ENCODE data around the gene SHROOM2. TPM values are rescaled to one million over a fixed set of nuclear protein-coding genes. Genes with fewer than 3 reads are reported as not detected.
A peak's percentile ranks its signal among the peaks of the same experiment; 100 is the strongest.

The SHROOM2 gene
- total RNA-seq, 8 experiments from 2014 or later: 2.5 to 65.1 (median 18.8) TPM

- Histone ChIP-seq H3K4me3 (no peak overlapping the region), H3K4me1 (replicated peaks in 1 of 2) (peaks cover 31 to 33% of the 10 kb centered on the region in 2 donors), H3K27ac (no peak overlapping the region)
- peak in 4 of 8 experiments; percentile 13 to 63 (median 36) for ATAC-seq (replicated peaks in 6 of 8)
- in situ Hi-C loops (cut with MboI; ENCODE audit: low pct_unique_long_range_greater_than_20kb in 2 of 9, low sequenced_read_pairs in 9 of 9, unreplicated experiment in 9 of 9): no loop called here
- 8 to 79% (median 58%) methylated on average over 2 to 3 of the region's 5 CpGs; no CpG with 5 or more reads in 7 of the 10 experiments for WGBS, 10 experiments
Observed at GRCh38 chrX:9903146-9903545, 116.9 kb downstream of the SHROOM2 start.

- Histone ChIP-seq H3K4me3 (no peak overlapping the region), H3K27ac (no peak overlapping the region), H3K4me1 (replicated peaks in 1 of 2) (peaks cover 18 to 20% of the 10 kb centered on the region in 2 donors)
- in situ Hi-C loops (cut with MboI; ENCODE audit: low pct_unique_long_range_greater_than_20kb in 2 of 9, low sequenced_read_pairs in 9 of 9, unreplicated experiment in 9 of 9): no loop called here
- 20 to 93% methylated on average over 1 to 15 of the region's 17 CpGs; no CpG with 5 or more reads in 8 of the 10 experiments for WGBS, 10 experiments
- ATAC-seq (replicated peaks in 6 of 8): peak in 1 of 8 experiments; percentile 82
Observed at GRCh38 chrX:9905288-9905687, 119.1 kb downstream of the SHROOM2 start.

GRCh38 chrX:9905721-9906120 is 119.5 kb downstream of the SHROOM2 start:
- H3K4me1 ChIP-seq (replicated peaks in 1 of 2): peaks cover 14 to 16% of the 10 kb centered on the region in 2 donors
- in situ Hi-C loops (cut with MboI; ENCODE audit: low pct_unique_long_range_greater_than_20kb in 2 of 9, low sequenced_read_pairs in 9 of 9, unreplicated experiment in 9 of 9): no loop called here
- ATAC-seq (replicated peaks in 6 of 8): no peak
- 80 to 90% methylated on average over 1 to 4 of the region's 5 CpGs; no CpG with 5 or more reads in 8 of the 10 experiments for WGBS, 10 experiments
- H3K4me3 ChIP-seq: no peak overlapping the region
- H3K27ac ChIP-seq: no peak overlapping the region

DNA sequence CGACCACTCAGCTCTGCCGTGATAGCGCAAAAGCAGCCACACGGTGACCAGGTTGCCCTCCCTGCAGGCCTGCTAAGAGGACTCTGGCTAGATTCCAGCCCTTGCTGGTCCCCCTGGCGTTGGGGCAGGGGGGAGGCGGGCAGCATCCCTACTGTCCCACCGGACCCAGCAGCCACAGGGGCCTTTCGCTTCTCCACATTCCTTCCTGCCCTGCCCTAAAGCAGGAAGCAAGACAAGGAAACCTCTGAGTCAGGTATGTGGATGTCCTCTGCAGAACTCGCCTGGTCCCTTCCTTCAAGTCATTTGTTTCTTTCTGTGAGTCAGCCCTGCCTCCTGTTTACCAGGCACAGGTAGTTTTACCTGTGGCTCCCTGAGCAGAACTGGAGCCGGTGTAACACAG is 120.7 kb downstream of the SHROOM2 start:
- peaks cover 14 to 15% of the 10 kb centered on the region in 2 donors for H3K4me1 ChIP-seq (replicated peaks in 1 of 2)
- H3K4me3 ChIP-seq: no peak overlapping the region
- no peak overlapping the region for H3K27ac ChIP-seq
- in situ Hi-C loops (cut with MboI; ENCODE audit: low pct_unique_long_range_greater_than_20kb in 2 of 9, low sequenced_read_pairs in 9 of 9, unreplicated experiment in 9 of 9): no loop called here
- ATAC-seq (replicated peaks in 6 of 8): no peak
- WGBS, 10 experiments: 80 to 100% (median 94%) methylated on average over 1 to 4 of the region's 10 CpGs; no CpG with 5 or more reads in 6 of the 10 experiments

GRCh38 chrX:9907645-9908387 is 121.6 kb downstream of the SHROOM2 start:
- WGBS, 10 experiments: 80 to 91% (median 80%) methylated on average over 1 to 6 of the region's 8 CpGs; no CpG with 5 or more reads in 7 of the 10 experiments
- peaks cover 14 to 21% of the 10 kb centered on the region in 2 donors for H3K4me1 ChIP-seq (replicated peaks in 1 of 2)
- H3K4me3 ChIP-seq: no peak overlapping the region
- no peak for ATAC-seq (replicated peaks in 6 of 8)
- H3K27ac ChIP-seq: no peak overlapping the region
- in situ Hi-C loops (cut with MboI; ENCODE audit: low pct_unique_long_range_greater_than_20kb in 2 of 9, low sequenced_read_pairs in 9 of 9, unreplicated experiment in 9 of 9): no loop called here

DNA sequence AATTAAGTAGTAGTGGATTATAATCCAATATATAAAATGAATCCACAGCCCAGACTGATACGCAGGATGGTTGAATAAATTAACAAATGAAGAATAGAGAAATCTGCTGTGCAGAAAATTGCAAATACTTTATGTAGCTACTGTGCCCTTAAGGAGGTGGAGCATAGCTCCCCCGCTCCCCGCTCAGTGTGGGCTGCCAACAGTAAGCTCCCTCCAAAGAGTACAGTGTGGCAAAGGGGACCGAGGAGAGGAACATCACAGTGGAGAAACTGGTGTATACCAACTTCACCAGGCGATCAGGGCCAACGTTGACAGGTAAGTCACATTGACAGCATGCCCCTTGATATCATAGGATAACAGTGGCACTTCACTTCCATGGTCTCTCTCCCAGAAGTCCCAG is 123.0 kb downstream of the SHROOM2 start:
- no peak for ATAC-seq (replicated peaks in 6 of 8)
- Histone ChIP-seq H3K4me3 (no peak overlapping the region), H3K4me1 (replicated peaks in 1 of 2) (peaks cover 8 to 18% of the 10 kb centered on the region in 2 donors), H3K27ac (no peak overlapping the region)
- in situ Hi-C loops (cut with MboI; ENCODE audit: low pct_unique_long_range_greater_than_20kb in 2 of 9, low sequenced_read_pairs in 9 of 9, unreplicated experiment in 9 of 9): no loop called here
- 55 to 100% (median 100%) methylated on average over 1 to 6 of the region's 6 CpGs; no CpG with 5 or more reads in 7 of the 10 experiments for WGBS, 10 experiments

DNA sequence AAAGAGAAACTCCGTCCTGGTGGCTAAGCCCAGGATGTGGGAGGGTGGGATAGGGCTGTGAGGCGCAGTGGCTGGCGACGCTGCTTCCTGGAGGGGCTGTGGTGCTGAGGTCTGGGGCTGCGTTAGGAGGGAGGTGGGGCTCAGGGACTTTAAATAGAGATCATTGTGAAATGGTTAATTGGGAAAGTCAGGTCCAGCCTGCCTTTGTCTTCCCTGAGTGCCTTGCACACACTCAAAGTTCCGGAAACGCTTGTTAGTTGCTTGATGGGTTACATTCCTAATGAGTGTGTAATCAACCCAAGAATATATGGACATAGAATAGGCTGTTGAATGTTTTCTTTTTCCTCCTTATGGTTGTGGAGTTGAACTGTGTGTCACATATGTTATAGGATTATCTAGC is 125.3 kb downstream of the SHROOM2 start:
- WGBS, 10 experiments: 50 to 78% methylated on average over 2 to 4 of the region's 7 CpGs; no CpG with 5 or more reads in 8 of the 10 experiments
- H3K4me1 ChIP-seq (replicated peaks in 1 of 2): peaks cover 13 to 27% of the 10 kb centered on the region in 2 donors
- peak in 1 of 8 experiments; percentile 46 for ATAC-seq (replicated peaks in 6 of 8)
- peak overlapping the region in 1 of 5 donors; percentile 49 for H3K4me3 ChIP-seq
- in situ Hi-C loops (cut with MboI; ENCODE audit: low pct_unique_long_range_greater_than_20kb in 2 of 9, low sequenced_read_pairs in 9 of 9, unreplicated experiment in 9 of 9): no loop called here
- H3K27ac ChIP-seq: no peak overlapping the region

- Histone ChIP-seq H3K4me3 (peak overlapping the region; percentile 28 to 70 (median 49)), H3K27ac (peak overlapping the region; percentile 85 to 92), H3K4me1 (replicated peaks in 1 of 2) (peaks cover 17 to 27% of the 10 kb centered on the region in 2 donors)
- in situ Hi-C loops (cut with MboI; ENCODE audit: low pct_unique_long_range_greater_than_20kb in 2 of 9, low sequenced_read_pairs in 9 of 9, unreplicated experiment in 9 of 9): no loop called here
- ATAC-seq (replicated peaks in 6 of 8): peak; percentile 75 to 88 (median 82)
- 0 to 1% (median 0%) methylated on average over 1 to 12 of the region's 31 CpGs; no CpG with 5 or more reads in 5 of the 10 experiments for WGBS, 10 experiments
Observed at GRCh38 chrX:9912351-9913145, 126.3 kb downstream of the SHROOM2 start.

DNA sequence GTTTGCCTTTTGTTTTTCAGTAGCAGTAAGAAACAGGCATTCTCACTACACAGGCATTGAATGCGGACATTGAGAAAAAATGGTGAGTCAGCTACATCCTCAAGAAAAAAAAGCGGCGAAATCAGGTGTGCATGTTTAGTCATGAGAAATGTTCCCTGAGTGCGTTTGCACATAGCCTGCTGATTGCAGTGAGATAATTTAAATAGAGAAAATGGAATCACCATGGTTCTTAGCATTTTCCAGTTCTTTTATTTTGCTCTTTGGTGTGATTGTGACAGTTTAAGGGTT is 126.9 kb downstream of the SHROOM2 start:
- Histone ChIP-seq H3K4me1 (replicated peaks in 1 of 2) (peaks cover 17 to 27% of the 10 kb centered on the region in 2 donors), H3K4me3 (peak overlapping the region; percentile 28 to 70 (median 49)), H3K27ac (peak overlapping the region; percentile 85 to 92)
- in situ Hi-C loops (cut with MboI; ENCODE audit: low pct_unique_long_range_greater_than_20kb in 2 of 9, low sequenced_read_pairs in 9 of 9, unreplicated experiment in 9 of 9): no loop called here
- WGBS, 10 experiments: 0 to 70% (median 5%) methylated on average over 2 to 4 of the region's 4 CpGs; no CpG with 5 or more reads in 4 of the 10 experiments
- ATAC-seq (replicated peaks in 6 of 8): peak in 3 of 8 experiments; percentile 27 to 56 (median 35)

DNA sequence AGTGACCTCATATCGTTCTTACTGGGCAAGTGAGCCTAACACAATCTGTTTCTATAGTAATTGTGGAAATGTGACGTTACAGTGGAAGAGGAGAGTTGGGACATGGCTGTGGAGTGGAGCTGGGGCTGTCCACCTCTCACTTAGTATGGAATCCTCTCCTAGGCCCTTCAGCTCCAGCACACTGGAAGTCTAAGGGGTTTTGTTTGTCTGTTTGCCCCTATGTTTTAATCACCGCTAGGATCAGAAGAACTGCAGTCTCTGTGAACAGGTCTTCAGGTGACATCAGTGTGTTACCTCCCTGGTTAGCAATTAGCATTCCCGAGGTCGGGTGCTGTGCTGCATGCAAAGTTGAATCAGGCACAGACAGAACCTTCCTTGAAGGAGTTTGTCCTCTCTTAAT is 131.6 kb downstream of the SHROOM2 start:
- Histone ChIP-seq H3K4me3 (no peak overlapping the region), H3K4me1 (replicated peaks in 1 of 2) (peaks cover 9 to 14% of the 10 kb centered on the region in 2 donors), H3K27ac (no peak overlapping the region)
- in situ Hi-C loops (cut with MboI; ENCODE audit: low pct_unique_long_range_greater_than_20kb in 2 of 9, low sequenced_read_pairs in 9 of 9, unreplicated experiment in 9 of 9): no loop called here
- 27 to 100% (median 80%) methylated on average over 1 to 2 of the region's 5 CpGs; no CpG with 5 or more reads in 5 of the 10 experiments for WGBS, 10 experiments
- ATAC-seq (replicated peaks in 6 of 8): no peak

- Histone ChIP-seq H3K27ac (no peak overlapping the region), H3K4me3 (no peak overlapping the region), H3K4me1 (replicated peaks in 1 of 2) (peaks cover 5 to 15% of the 10 kb centered on the region in 2 donors)
- WGBS, 10 experiments: 86 to 96% methylated on average over 1 to 3 of the region's 3 CpGs; no CpG with 5 or more reads in 8 of the 10 experiments
- in situ Hi-C loops (cut with MboI; ENCODE audit: low pct_unique_long_range_greater_than_20kb in 2 of 9, low sequenced_read_pairs in 9 of 9, unreplicated experiment in 9 of 9): no loop called here
- no peak for ATAC-seq (replicated peaks in 6 of 8)
Observed at GRCh38 chrX:9919632-9920172, 133.5 kb downstream of the SHROOM2 start.

- no peak for ATAC-seq (replicated peaks in 6 of 8)
- H3K4me3 ChIP-seq: no peak overlapping the region
- 19 to 87% (median 50%) methylated on average over 1 to 5 of the region's 5 CpGs; no CpG with 5 or more reads in 5 of the 10 experiments for WGBS, 10 experiments
- no peak overlapping the region for H3K27ac ChIP-seq
- H3K4me1 ChIP-seq (replicated peaks in 1 of 2): peaks cover 0 to 11% of the 10 kb centered on the region in 2 donors
- in situ Hi-C loops (cut with MboI; ENCODE audit: low pct_unique_long_range_greater_than_20kb in 2 of 9, low sequenced_read_pairs in 9 of 9, unreplicated experiment in 9 of 9): no loop called here
Observed at GRCh38 chrX:9921407-9921806, 135.2 kb downstream of the SHROOM2 start.

- Histone ChIP-seq H3K27ac (no peak overlapping the region), H3K4me3 (no peak overlapping the region), H3K4me1 (replicated peaks in 1 of 2) (peaks cover 5 to 14% of the 10 kb centered on the region in 2 donors)
- WGBS, 10 experiments: 0 to 95% (median 7%) methylated on average over 1 to 4 of the region's 5 CpGs; no CpG with 5 or more reads in 7 of the 10 experiments
- in situ Hi-C loops (cut with MboI; ENCODE audit: low pct_unique_long_range_greater_than_20kb in 2 of 9, low sequenced_read_pairs in 9 of 9, unreplicated experiment in 9 of 9): no loop called here
- ATAC-seq (replicated peaks in 6 of 8): peak in 1 of 8 experiments; percentile 27
Observed at GRCh38 chrX:9923357-9923756, 137.1 kb downstream of the SHROOM2 start.

Data from motor neuron (in vitro differentiated cells).